ENCODE measurements around the gene NOC3L.
"Not testable (repeated sequence)": the region's sequence is repeated elsewhere in the genome, so short reads cannot be mapped to it uniquely, and the experiment has no call there.

Gene NOC3L

DNA sequence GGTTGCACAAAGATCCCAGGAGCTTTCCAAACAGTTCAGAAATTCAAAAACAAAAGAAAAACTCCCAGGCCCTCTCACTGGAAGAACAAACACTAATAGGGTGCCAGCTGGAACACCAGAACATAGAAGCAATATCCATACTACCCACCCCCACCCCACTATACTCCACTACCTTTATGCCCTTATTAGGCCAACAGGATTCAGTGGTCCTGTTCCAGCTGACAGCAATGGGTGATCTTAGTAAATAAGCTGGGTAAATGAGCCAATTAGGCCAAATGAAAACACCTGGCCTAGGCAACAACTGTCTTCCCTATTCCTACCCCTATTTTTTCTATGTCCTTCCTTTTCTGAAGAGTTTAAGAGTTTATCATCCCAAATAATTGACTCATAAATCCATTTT is 11.7 kb downstream of the NOC3L start:
- Histone ChIP-seq H4K20me1 (ENCODE audit: insufficient read depth, low read length) (no peaks in the 10 kb centered on the region), H3K4me2 (ENCODE audit: low read depth, low read length) (no peak overlapping the region), H3K79me2 (ENCODE audit: low read length) (peaks cover 15% of the 10 kb centered on the region), H3K27me3 (replicated peaks; ENCODE audit: insufficient read depth, low read length) (no peaks in the 10 kb centered on the region), H3F3A (ENCODE audit: insufficient read depth, low read length) (peaks cover 3% of the 10 kb centered on the region; the same call in 1 of the 2 replicates), H3K9me2 (replicated peaks; ENCODE audit: insufficient read depth, low read length) (no peaks in the 10 kb centered on the region), H3K4me1 (ENCODE audit: low read length) (peaks cover 25% of the 10 kb centered on the region), H3K4me3 (ENCODE audit: low read length) (no peak overlapping the region), H2AFZ (ENCODE audit: low read length) (no peak overlapping the region), H3K36me3 (replicated peaks; ENCODE audit: insufficient read depth, low read length) (peaks cover 12% of the 10 kb centered on the region; the same call in 1 of the 2 replicates), H3K9me3 (replicated peaks; ENCODE audit: insufficient read depth, low read length) (no peaks in the 10 kb centered on the region), H3K27ac (ENCODE audit: low read length) (no peak overlapping the region), H3K9ac (ENCODE audit: low read length) (no peak overlapping the region)
- TF ChIP-seq EZH2phosphoT487 (IDR thresholded peaks at IDR 0.05; ENCODE audit: low read length) (no peak), EZH2 (optimal IDR thresholded peaks at IDR 0.05; ENCODE audit: low read depth, low read length) (no peak)
- TF ChIP-seq, protein P1, sequence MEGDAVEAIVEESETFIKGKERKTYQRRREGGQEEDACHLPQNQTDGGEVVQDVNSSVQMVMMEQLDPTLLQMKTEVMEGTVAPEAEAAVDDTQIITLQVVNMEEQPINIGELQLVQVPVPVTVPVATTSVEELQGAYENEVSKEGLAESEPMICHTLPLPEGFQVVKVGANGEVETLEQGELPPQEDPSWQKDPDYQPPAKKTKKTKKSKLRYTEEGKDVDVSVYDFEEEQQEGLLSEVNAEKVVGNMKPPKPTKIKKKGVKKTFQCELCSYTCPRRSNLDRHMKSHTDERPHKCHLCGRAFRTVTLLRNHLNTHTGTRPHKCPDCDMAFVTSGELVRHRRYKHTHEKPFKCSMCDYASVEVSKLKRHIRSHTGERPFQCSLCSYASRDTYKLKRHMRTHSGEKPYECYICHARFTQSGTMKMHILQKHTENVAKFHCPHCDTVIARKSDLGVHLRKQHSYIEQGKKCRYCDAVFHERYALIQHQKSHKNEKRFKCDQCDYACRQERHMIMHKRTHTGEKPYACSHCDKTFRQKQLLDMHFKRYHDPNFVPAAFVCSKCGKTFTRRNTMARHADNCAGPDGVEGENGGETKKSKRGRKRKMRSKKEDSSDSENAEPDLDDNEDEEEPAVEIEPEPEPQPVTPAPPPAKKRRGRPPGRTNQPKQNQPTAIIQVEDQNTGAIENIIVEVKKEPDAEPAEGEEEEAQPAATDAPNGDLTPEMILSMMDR (IDR thresholded peaks at IDR 0.05; ENCODE audit: low read length) = no peak
- no peak for DNase-seq

DNA sequence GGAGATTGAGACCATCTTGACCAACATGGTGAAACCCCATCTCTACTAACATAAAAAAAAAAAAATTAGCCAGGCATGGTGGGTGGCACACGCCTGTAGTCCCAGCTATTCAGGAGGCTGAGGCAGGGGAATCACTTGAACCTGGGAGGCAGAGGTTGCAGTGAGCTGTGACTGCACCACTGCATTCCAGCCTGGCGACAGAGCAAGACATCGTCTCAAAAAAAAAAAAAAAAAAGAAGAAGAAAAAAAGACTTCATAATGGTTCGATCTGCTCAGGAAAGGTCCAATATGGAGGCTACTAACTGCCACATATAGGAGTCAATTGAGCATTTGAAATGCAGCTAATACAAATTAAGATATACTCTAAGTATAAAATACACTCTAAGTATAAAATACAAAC is 12.2 kb downstream of the NOC3L start:
- H4K20me1 ChIP-seq (ENCODE audit: insufficient read depth, low read length); H2AFZ ChIP-seq (ENCODE audit: low read length); H3K9ac ChIP-seq (ENCODE audit: low read length); H3K27ac ChIP-seq (ENCODE audit: low read length); H3K27me3 ChIP-seq (replicated peaks; ENCODE audit: insufficient read depth, low read length); H3K4me3 ChIP-seq (ENCODE audit: low read length); H3K9me3 ChIP-seq (replicated peaks; ENCODE audit: insufficient read depth, low read length); H3F3A ChIP-seq (ENCODE audit: insufficient read depth, low read length); H3K4me2 ChIP-seq (ENCODE audit: low read depth, low read length); H3K9me2 ChIP-seq (replicated peaks; ENCODE audit: insufficient read depth, low read length); DNase-seq: not testable (repeated sequence)
- H3K36me3 ChIP-seq (replicated peaks; ENCODE audit: insufficient read depth, low read length) = peaks cover 12% of the 10 kb centered on the region; the same call in 1 of the 2 replicates
- peaks cover 15% of the 10 kb centered on the region for H3K79me2 ChIP-seq (ENCODE audit: low read length)
- H3K4me1 ChIP-seq (ENCODE audit: low read length) = peaks cover 29% of the 10 kb centered on the region

DNA sequence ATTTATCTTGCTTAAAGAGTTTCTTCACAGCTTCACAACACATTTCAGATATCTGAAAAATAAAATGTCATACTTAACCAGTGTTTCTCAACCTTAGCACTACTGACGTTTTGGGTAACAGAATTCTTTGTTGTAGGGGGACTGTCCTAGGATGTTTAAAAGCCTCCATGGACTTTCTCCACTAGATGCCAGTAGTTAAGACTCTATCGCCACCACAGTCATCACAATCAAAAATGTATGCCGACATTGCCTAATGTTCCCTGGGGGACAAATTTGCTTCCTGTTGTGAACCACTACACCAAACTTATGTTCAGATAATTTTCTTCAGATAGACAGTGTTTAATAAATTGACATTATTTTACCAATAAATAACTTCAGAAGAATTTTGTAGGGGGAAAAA is 13.4 kb downstream of the NOC3L start:
- H3K27me3 ChIP-seq (replicated peaks; ENCODE audit: insufficient read depth, low read length) = no peaks in the 10 kb centered on the region
- H3K36me3 ChIP-seq (replicated peaks; ENCODE audit: insufficient read depth, low read length) = peaks cover 9% of the 10 kb centered on the region; the same call in 1 of the 2 replicates
- H3F3A ChIP-seq (ENCODE audit: insufficient read depth, low read length) = peaks cover 18% of the 10 kb centered on the region
- H3K79me2 ChIP-seq (ENCODE audit: low read length) = peaks cover 15% of the 10 kb centered on the region
- H3K4me1 ChIP-seq (ENCODE audit: low read length) = peaks cover 35% of the 10 kb centered on the region
- no peaks in the 10 kb centered on the region for H4K20me1 ChIP-seq (ENCODE audit: insufficient read depth, low read length)
- H3K4me2 ChIP-seq (ENCODE audit: low read depth, low read length) = no peak overlapping the region
- no peak for DNase-seq
- no peak overlapping the region for H3K27ac ChIP-seq (ENCODE audit: low read length)
- no peaks in the 10 kb centered on the region for H3K9me2 ChIP-seq (replicated peaks; ENCODE audit: insufficient read depth, low read length)
- TF ChIP-seq EZH2phosphoT487 (IDR thresholded peaks at IDR 0.05; ENCODE audit: low read length) (no peak), EZH2 (optimal IDR thresholded peaks at IDR 0.05; ENCODE audit: low read depth, low read length) (no peak)
- TF ChIP-seq, protein P1 (IDR thresholded peaks at IDR 0.05; ENCODE audit: low read length) = no peak
- H2AFZ ChIP-seq (ENCODE audit: low read length) = no peak overlapping the region
- H3K9ac ChIP-seq (ENCODE audit: low read length) = no peak overlapping the region
- H3K9me3 ChIP-seq (replicated peaks; ENCODE audit: insufficient read depth, low read length) = no peaks in the 10 kb centered on the region
- H3K4me3 ChIP-seq (ENCODE audit: low read length) = no peak overlapping the region

DNA sequence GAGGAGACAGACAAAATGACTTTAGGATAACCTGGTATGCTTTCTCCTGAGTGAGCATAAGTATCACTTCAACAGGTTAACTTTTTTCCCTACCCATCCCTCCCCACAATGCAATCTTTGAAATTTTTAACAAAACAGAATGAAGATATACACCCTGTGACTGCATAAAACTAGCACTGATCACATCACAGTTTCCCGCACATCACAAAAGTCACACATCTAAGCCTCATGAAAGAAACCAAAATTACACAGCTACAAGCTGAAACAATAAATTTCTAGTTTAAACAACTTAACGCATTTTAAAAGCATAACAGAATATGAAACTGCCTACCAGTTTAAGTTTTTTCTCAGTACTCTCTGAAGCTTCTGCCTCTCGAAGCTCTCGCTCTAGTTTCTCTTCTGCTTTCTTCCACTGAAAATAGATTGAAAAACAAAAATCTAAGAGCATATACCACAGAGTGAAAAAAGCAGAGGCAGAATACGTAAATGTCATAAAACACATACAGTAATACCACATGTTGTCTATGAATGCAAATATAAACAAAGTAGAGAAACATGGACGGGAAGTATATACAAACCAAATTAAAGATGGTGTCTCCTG is 18.1 kb downstream of the NOC3L start:
- Histone ChIP-seq H3K9me3 (replicated peaks; ENCODE audit: insufficient read depth, low read length) (no peaks in the 10 kb centered on the region), H3K4me2 (ENCODE audit: low read depth, low read length) (peak overlapping the region; percentile 93), H3K79me2 (ENCODE audit: low read length) (peaks cover 37% of the 10 kb centered on the region), H3K36me3 (replicated peaks; ENCODE audit: insufficient read depth, low read length) (no peaks in the 10 kb centered on the region; the same call in 1 of the 2 replicates), H3K9me2 (replicated peaks; ENCODE audit: insufficient read depth, low read length) (no peaks in the 10 kb centered on the region), H3K9ac (ENCODE audit: low read length) (peak overlapping the region; percentile 62; the same call in 1 of the 2 replicates), H3K4me1 (ENCODE audit: low read length) (peaks cover 47% of the 10 kb centered on the region), H2AFZ (ENCODE audit: low read length) (peak overlapping the region; percentile 55; the same call in 1 of the 2 replicates), H3K27ac (ENCODE audit: low read length) (peak overlapping the region; percentile 94), H3K4me3 (ENCODE audit: low read length) (peak overlapping the region; percentile 38), H4K20me1 (ENCODE audit: insufficient read depth, low read length) (no peaks in the 10 kb centered on the region), H3K27me3 (replicated peaks; ENCODE audit: insufficient read depth, low read length) (no peaks in the 10 kb centered on the region), H3F3A (ENCODE audit: insufficient read depth, low read length) (peaks cover 30% of the 10 kb centered on the region)
- no peak for TF ChIP-seq EZH2phosphoT487 (IDR thresholded peaks at IDR 0.05; ENCODE audit: low read length)
- no peak for TF ChIP-seq EZH2 (optimal IDR thresholded peaks at IDR 0.05; ENCODE audit: low read depth, low read length)
- TF ChIP-seq, protein P1 (IDR thresholded peaks at IDR 0.05; ENCODE audit: low read length) = no peak
- peak; percentile 71 for DNase-seq
